ENCODE results near the gene KIAA0513. TPM values are rescaled to one million over a fixed set of nuclear protein-coding genes. Genes with fewer than 3 reads are reported as not detected.

KIAA0513 gene
- total and polyA plus RNA-seq, 2 donors (not counting 1 experiment from before 2014, with no cell fraction given), result 1.1 to 2.1 TPM

GRCh38 chr16:85110105-85110504 is 82.5 kb downstream of the KIAA0513 start:
- Mint-ChIP-seq H3K9me3 (ENCODE audit: insufficient read depth) (no peaks in the 10 kb centered on the region), H3K27me3 (no peaks in the 10 kb centered on the region), H3K27ac (no peak overlapping the region), H3K4me3 (no peak overlapping the region), H3K4me1 (peaks cover 10% of the 10 kb centered on the region)
- no peak for TF ChIP-seq CTCF (IDR thresholded peaks at IDR 0.05)
- no peak for TF ChIP-seq EZH2 (IDR thresholded peaks at IDR 0.05; ENCODE audit: borderline replicate concordance, insufficient read depth, low read depth, low read length, poor library complexity, severe bottlenecking)
- no peaks in the 10 kb centered on the region for H3K36me3 ChIP-seq (replicated peaks in 1 of 2; ENCODE audit: control extremely low read depth in 1 of 2, control insufficient read depth in 1 of 2, extremely low read depth in 1 of 2, insufficient read depth in 2 of 2, low read length in 1 of 2)
- ChIA-PET CTCF (interaction anchor here (0.7 kb wide), 1 partner anchor 140 kb away, joined by 3 read pairs; no protein-coding TSS in a partner anchor), POLR2A (no interaction called here)
- DNase-seq, result no peak
- H3K9me3 ChIP-seq (ENCODE audit: control extremely low read depth in 1 of 3, control insufficient read depth in 2 of 3, insufficient read depth in 1 of 3, low read length in 2 of 3), result peaks cover 0 to 6% (median 0%) of the 10 kb centered on the region in 3 donors
- no peak for ATAC-seq (ENCODE audit: low read depth)
- H3K27me3 ChIP-seq (replicated peaks in 1 of 4; ENCODE audit: control extremely low read depth in 1 of 4, control insufficient read depth in 3 of 4, insufficient read depth in 4 of 4, low read length in 3 of 4), result no peaks in the 10 kb centered on the region
- no peaks in the 10 kb centered on the region for H3K79me2 ChIP-seq (ENCODE audit: control insufficient read depth, insufficient read depth, low read length)
- H2AFZ ChIP-seq (ENCODE audit: insufficient read depth, low read depth, low read length, poor library complexity, severe bottlenecking), result no peak overlapping the region
- intact Hi-C loops (cut with micrococcal nuclease), result no loop called here
- 98% methylated on average over 19 of the region's 19 CpGs for WGBS (ENCODE audit: insufficient coverage)
- no peaks in the 10 kb centered on the region for H4K20me1 ChIP-seq (ENCODE audit: control insufficient read depth, insufficient read depth, low read length, poor library complexity, severe bottlenecking)
- H3K27ac ChIP-seq (ENCODE audit: low read length in 2 of 2), result no peak overlapping the region
- peaks cover 4 to 11% of the 10 kb centered on the region in 2 donors for H3K4me1 ChIP-seq (ENCODE audit: control insufficient read depth in 2 of 2, insufficient read depth in 2 of 2, low read length in 2 of 2)
- no peak overlapping the region for H3K4me3 ChIP-seq (ENCODE audit: control extremely low read depth in 1 of 5, extremely low read depth in 1 of 5, insufficient read depth in 1 of 5, low read depth in 2 of 5, low read length in 4 of 5)
- no peak overlapping the region for H3K4me2 ChIP-seq (replicated peaks; ENCODE audit: low read depth, low read length, poor library complexity, severe bottlenecking)
- no peak overlapping the region for H3K9ac ChIP-seq (ENCODE audit: low read length)

GRCh38 chr16:85111184-85111583 is 83.6 kb downstream of the KIAA0513 start:
- DNase-seq, result no peak
- peaks cover 6% of the 10 kb centered on the region for H3K4me1 Mint-ChIP-seq
- Histone ChIP-seq H3K9me3 (ENCODE audit: control extremely low read depth in 1 of 3, control insufficient read depth in 2 of 3, insufficient read depth in 1 of 3, low read length in 2 of 3) (peaks cover 0 to 5% (median 0%) of the 10 kb centered on the region in 3 donors), H2AFZ (ENCODE audit: insufficient read depth, low read depth, low read length, poor library complexity, severe bottlenecking) (no peak overlapping the region), H3K79me2 (ENCODE audit: control insufficient read depth, insufficient read depth, low read length) (no peaks in the 10 kb centered on the region), H3K27ac (ENCODE audit: low read length in 2 of 2) (no peak overlapping the region), H3K9ac (ENCODE audit: low read length) (no peak overlapping the region), H3K27me3 (replicated peaks in 1 of 4; ENCODE audit: control extremely low read depth in 1 of 4, control insufficient read depth in 3 of 4, insufficient read depth in 4 of 4, low read length in 3 of 4) (no peaks in the 10 kb centered on the region), H4K20me1 (ENCODE audit: control insufficient read depth, insufficient read depth, low read length, poor library complexity, severe bottlenecking) (no peaks in the 10 kb centered on the region), H3K36me3 (replicated peaks in 1 of 2; ENCODE audit: control extremely low read depth in 1 of 2, control insufficient read depth in 1 of 2, extremely low read depth in 1 of 2, insufficient read depth in 2 of 2, low read length in 1 of 2) (no peaks in the 10 kb centered on the region), H3K4me2 (replicated peaks; ENCODE audit: low read depth, low read length, poor library complexity, severe bottlenecking) (no peak overlapping the region), H3K4me3 (ENCODE audit: control extremely low read depth in 1 of 5, extremely low read depth in 1 of 5, insufficient read depth in 1 of 5, low read depth in 2 of 5, low read length in 4 of 5) (no peak overlapping the region), H3K4me1 (ENCODE audit: control insufficient read depth in 2 of 2, insufficient read depth in 2 of 2, low read length in 2 of 2) (peaks cover 0 to 8% of the 10 kb centered on the region in 2 donors)
- H3K27ac Mint-ChIP-seq, result no peak overlapping the region
- ATAC-seq (ENCODE audit: low read depth), result no peak
- H3K27me3 Mint-ChIP-seq, result no peaks in the 10 kb centered on the region
- no peak overlapping the region for H3K4me3 Mint-ChIP-seq
- 89% methylated on average over 9 of the region's 9 CpGs for WGBS (ENCODE audit: insufficient coverage)
- TF ChIP-seq EZH2 (IDR thresholded peaks at IDR 0.05; ENCODE audit: borderline replicate concordance, insufficient read depth, low read depth, low read length, poor library complexity, severe bottlenecking) (no peak), CTCF (IDR thresholded peaks at IDR 0.05) (no peak)
- ChIA-PET POLR2A (no interaction called here), CTCF (interaction anchor here (1.1 kb wide), 1 partner anchor 24 kb away, joined by 3 read pairs; no protein-coding TSS in a partner anchor)
- H3K9me3 Mint-ChIP-seq (ENCODE audit: insufficient read depth), result no peaks in the 10 kb centered on the region
- intact Hi-C loops (cut with micrococcal nuclease), result no loop called here
